Measurements from ENCODE around the gene OR5A2. TPM values are rescaled to one million over a fixed set of nuclear protein-coding genes. Genes with fewer than 3 reads are reported as not detected.

OR5A2 gene
- polyA plus RNA-seq, 3 donors: not detected

- Histone ChIP-seq H3K79me2 (ENCODE audit: insufficient read depth, low read length) (no peaks in the 10 kb centered on the region), H2AFZ (ENCODE audit: insufficient read depth, low read depth, low read length, poor library complexity, severe bottlenecking) (no peak overlapping the region), H3K36me3 (replicated peaks in 1 of 2; ENCODE audit: control insufficient read depth in 1 of 2, insufficient read depth in 2 of 2, low read length in 2 of 2) (no peaks in the 10 kb centered on the region), H3K27me3 (ENCODE audit: control insufficient read depth in 2 of 2, insufficient read depth in 2 of 2, low read length in 2 of 2) (no peaks in the 10 kb centered on the region), H3K27ac (ENCODE audit: low read depth in 1 of 2, low read length in 2 of 2) (no peak overlapping the region), H3K9me3 (replicated peaks in 1 of 2; ENCODE audit: control insufficient read depth in 1 of 2, insufficient read depth in 1 of 2, low read length in 2 of 2) (no peaks in the 10 kb centered on the region), H3K9ac (ENCODE audit: insufficient read depth, low read length, poor library complexity, severe bottlenecking) (no peak overlapping the region), H3K4me3 (replicated peaks in 1 of 3; ENCODE audit: low read depth in 2 of 3, low read length in 3 of 3) (no peak overlapping the region), H4K20me1 (ENCODE audit: insufficient read depth, low read length) (no peaks in the 10 kb centered on the region), H3K4me1 (ENCODE audit: control insufficient read depth in 1 of 2, insufficient read depth in 2 of 2, low read length in 2 of 2) (no peaks in the 10 kb centered on the region), H3K4me2 (replicated peaks; ENCODE audit: extremely low read depth, low read length, poor library complexity, severe bottlenecking) (no peak overlapping the region)
- Mint-ChIP-seq H3K36me3 (no peaks in the 10 kb centered on the region), H3K27ac (no peak overlapping the region), H3K27me3 (ENCODE audit: low read depth in 3 of 3) (peaks cover 0 to 2% (median 0%) of the 10 kb centered on the region in 3 donors), H3K9me3 (peaks cover 0 to 5% (median 2%) of the 10 kb centered on the region in 7 donors), H3K4me3 (no peak overlapping the region), H3K4me1 (no peaks in the 10 kb centered on the region)
- 100% methylated on average over 1 of the region's 3 CpGs for WGBS (ENCODE audit: insufficient coverage)
- intact Hi-C loops (cut with micrococcal nuclease): no loop called here
- no peak for DNase-seq
- TF ChIP-seq, protein P1, sequence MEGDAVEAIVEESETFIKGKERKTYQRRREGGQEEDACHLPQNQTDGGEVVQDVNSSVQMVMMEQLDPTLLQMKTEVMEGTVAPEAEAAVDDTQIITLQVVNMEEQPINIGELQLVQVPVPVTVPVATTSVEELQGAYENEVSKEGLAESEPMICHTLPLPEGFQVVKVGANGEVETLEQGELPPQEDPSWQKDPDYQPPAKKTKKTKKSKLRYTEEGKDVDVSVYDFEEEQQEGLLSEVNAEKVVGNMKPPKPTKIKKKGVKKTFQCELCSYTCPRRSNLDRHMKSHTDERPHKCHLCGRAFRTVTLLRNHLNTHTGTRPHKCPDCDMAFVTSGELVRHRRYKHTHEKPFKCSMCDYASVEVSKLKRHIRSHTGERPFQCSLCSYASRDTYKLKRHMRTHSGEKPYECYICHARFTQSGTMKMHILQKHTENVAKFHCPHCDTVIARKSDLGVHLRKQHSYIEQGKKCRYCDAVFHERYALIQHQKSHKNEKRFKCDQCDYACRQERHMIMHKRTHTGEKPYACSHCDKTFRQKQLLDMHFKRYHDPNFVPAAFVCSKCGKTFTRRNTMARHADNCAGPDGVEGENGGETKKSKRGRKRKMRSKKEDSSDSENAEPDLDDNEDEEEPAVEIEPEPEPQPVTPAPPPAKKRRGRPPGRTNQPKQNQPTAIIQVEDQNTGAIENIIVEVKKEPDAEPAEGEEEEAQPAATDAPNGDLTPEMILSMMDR (IDR thresholded peaks at IDR 0.05): no peak
These were observed 33.7 kb upstream of the OR5A2 start for GRCh38 chr11:59459916-59460315.

DNA sequence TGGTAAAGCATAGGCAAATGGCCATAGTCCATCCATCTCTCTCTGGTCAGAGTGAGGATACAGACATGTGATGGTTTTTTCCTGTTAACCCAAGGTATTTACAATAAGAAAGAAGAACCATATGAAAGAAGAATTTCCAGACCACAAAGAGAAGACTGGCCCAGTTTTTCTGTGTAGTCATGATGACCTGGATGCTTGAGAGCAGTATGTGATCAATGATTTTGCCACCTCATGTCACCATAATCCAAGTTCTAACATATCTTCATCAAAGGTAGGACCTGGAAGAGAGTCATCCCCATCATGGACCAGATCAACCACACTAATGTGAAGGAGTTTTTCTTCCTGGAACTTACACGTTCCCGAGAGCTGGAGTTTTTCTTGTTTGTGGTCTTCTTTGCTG is 30.4 kb upstream of the OR5A2 start, which contains the start of gene OR4D6:
Gene OR4D6 (plus strand): TSS at position 301 of the 400 bp plus-strand sequence. CDS start 0 bp downstream, at position 301.
- Mint-ChIP-seq H3K9me3 (peaks cover 0 to 2% (median 0%) of the 10 kb centered on the region in 7 donors), H3K4me3 (no peak within 1 kb of the TSS), H3K27me3 (ENCODE audit: low read depth in 3 of 3) (no peaks in the 10 kb centered on the region), H3K36me3 (no peaks in the 10 kb centered on the region), H3K4me1 (no peaks in the 10 kb centered on the region), H3K27ac (no peak within 1 kb of the TSS)
- no peaks in the 10 kb centered on the region for H3K79me2 ChIP-seq (ENCODE audit: insufficient read depth, low read length)
- no peak for DNase-seq
- H3K4me2 ChIP-seq (replicated peaks; ENCODE audit: extremely low read depth, low read length, poor library complexity, severe bottlenecking): no peak within 1 kb of the TSS
- H2AFZ ChIP-seq (ENCODE audit: insufficient read depth, low read depth, low read length, poor library complexity, severe bottlenecking): no peak within 1 kb of the TSS
- intact Hi-C loops (cut with micrococcal nuclease): no loop called here
- no peaks in the 10 kb centered on the region for H4K20me1 ChIP-seq (ENCODE audit: insufficient read depth, low read length)
- H3K36me3 ChIP-seq (replicated peaks in 1 of 2; ENCODE audit: control insufficient read depth in 1 of 2, insufficient read depth in 2 of 2, low read length in 2 of 2): no peaks in the 10 kb centered on the region
- WGBS (ENCODE audit: insufficient coverage): no CpG with 5 or more reads among the region's 2 CpGs
- TF ChIP-seq, protein P1 (IDR thresholded peaks at IDR 0.05): no peak
- no peaks in the 10 kb centered on the region for H3K4me1 ChIP-seq (ENCODE audit: control insufficient read depth in 1 of 2, insufficient read depth in 2 of 2, low read length in 2 of 2)
- H3K4me3 ChIP-seq (replicated peaks in 1 of 3; ENCODE audit: low read depth in 2 of 3, low read length in 3 of 3): no peak within 1 kb of the TSS
- H3K9me3 ChIP-seq (replicated peaks in 1 of 2; ENCODE audit: control insufficient read depth in 1 of 2, insufficient read depth in 1 of 2, low read length in 2 of 2): no peaks in the 10 kb centered on the region
- no peak within 1 kb of the TSS for H3K9ac ChIP-seq (ENCODE audit: insufficient read depth, low read length, poor library complexity, severe bottlenecking)
- H3K27me3 ChIP-seq (ENCODE audit: control insufficient read depth in 2 of 2, insufficient read depth in 2 of 2, low read length in 2 of 2): no peaks in the 10 kb centered on the region
- no peak within 1 kb of the TSS for H3K27ac ChIP-seq (ENCODE audit: low read depth in 1 of 2, low read length in 2 of 2)
